ENCODE data around the gene CC2D1A.

DNA sequence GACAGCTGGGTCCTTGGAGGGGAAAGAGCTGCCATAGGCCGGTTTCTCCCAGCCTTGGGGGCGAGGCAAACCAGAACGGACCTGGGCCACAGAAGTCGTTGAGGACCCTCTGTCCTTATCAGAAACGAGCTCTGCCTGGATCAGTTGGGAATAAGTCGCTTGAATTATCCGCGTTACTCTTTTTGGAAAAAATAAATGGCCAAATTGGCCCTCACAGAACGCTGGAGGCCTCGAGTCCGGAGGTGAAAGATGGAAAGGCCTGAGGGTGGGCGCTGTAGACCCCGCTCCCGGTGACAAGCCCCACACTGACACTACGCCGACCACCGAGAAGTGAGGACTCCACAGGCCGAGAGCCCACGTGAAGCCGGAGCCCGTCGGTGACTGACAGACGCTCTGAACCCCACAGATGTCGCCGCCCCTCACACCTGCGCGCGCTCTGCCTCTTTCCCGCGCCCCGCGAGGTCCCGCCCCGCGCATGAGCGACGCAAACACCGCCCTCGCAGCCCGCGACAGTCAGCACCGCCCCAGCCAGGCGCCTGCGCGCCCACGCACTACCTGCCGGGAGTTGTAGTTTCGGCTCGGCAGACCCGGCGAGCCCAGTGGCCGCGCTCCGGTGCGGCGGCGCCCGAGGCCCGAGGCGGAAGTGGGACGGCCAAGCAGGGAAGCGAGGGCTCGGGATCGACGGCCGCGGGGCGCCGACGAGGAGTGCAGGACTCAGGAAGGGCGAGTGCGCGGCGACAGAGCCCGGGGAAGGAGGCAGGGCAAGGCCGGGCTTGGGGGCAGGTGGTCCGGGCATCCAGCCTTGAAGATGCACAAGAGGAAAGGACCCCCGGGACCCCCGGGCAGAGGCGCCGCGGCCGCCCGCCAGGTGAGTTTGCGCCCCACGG lies at the start of gene CC2D1A, which contains the start of gene BRME1:
- TF ChIP-seq, protein P1, sequence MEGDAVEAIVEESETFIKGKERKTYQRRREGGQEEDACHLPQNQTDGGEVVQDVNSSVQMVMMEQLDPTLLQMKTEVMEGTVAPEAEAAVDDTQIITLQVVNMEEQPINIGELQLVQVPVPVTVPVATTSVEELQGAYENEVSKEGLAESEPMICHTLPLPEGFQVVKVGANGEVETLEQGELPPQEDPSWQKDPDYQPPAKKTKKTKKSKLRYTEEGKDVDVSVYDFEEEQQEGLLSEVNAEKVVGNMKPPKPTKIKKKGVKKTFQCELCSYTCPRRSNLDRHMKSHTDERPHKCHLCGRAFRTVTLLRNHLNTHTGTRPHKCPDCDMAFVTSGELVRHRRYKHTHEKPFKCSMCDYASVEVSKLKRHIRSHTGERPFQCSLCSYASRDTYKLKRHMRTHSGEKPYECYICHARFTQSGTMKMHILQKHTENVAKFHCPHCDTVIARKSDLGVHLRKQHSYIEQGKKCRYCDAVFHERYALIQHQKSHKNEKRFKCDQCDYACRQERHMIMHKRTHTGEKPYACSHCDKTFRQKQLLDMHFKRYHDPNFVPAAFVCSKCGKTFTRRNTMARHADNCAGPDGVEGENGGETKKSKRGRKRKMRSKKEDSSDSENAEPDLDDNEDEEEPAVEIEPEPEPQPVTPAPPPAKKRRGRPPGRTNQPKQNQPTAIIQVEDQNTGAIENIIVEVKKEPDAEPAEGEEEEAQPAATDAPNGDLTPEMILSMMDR (IDR thresholded peaks at IDR 0.05): peak in 1 of 5 experiments; percentile 23
- TF ChIP-seq POLR2A (IDR thresholded peaks at IDR 0.05) (peak; percentile 86), EP300 (IDR thresholded peaks at IDR 0.05; ENCODE audit: low read depth) (no peak)
